Vagina (tissue), 2 donors: ENCODE data around the gene BICD1. TPM values are rescaled to one million over a fixed set of nuclear protein-coding genes. Genes with fewer than 3 reads are reported as not detected.

Experiments used
- DNase-seq, 2 donors: peaks; one replicate each; pipeline ENCODE4 v3.0.0-alpha.2; 2017; ENCODE audit errors: extremely low spot score in 2 of 2
- H3K27ac ChIP-seq: fragments of 200-600 bp; sonication (generic); one replicate; pipeline ENCODE4 v1.5.1; 2019
- H3K27me3 ChIP-seq: fragments of 200-600 bp; sonication (generic); one replicate; pipeline ENCODE4 v1.5.1; 2019
- H3K36me3 ChIP-seq, 2 donors: fragments of 200-600 bp; sonication (generic); one replicate each; pipeline ENCODE4 v1.5.1; 2017 to 2019
- H3K4me1 ChIP-seq: fragments of 200-600 bp; sonication (generic); one replicate; pipeline ENCODE4 v1.5.1; 2019
- H3K4me3 ChIP-seq, 2 donors: fragments of 200-600 bp; sonication (generic); 1 replicate in 1 of 2; 2 replicates in 1 of 2; pipeline ENCODE4 v1.5.1; 2016 to 2019
- H3K9me3 ChIP-seq: fragments of 200-600 bp; sonication (generic); one replicate; pipeline ENCODE4 v1.5.1; 2019
- CTCF ChIP-seq, 3 experiments: fragments of 450-650 bp in 2 of 3; fragments of 200-600 bp in 1 of 3; sonication (generic) in 1 of 3; IDR thresholded peaks; one replicate each; pipeline ENCODE4 v1.5.1; 2017 to 2019; ENCODE audit warnings: antibody characterized with exemption in 3 of 3, mild to moderate bottlenecking in 2 of 3, moderate library complexity in 2 of 3
- POLR2A ChIP-seq, 2 donors: fragments of 450-650 bp; IDR thresholded peaks; one replicate each; pipeline ENCODE4 v1.6.1; 2017; ENCODE audit warnings: antibody characterized with exemption in 2 of 2, mild to moderate bottlenecking in 2 of 2, moderate library complexity in 2 of 2
- POLR2AphosphoS5 ChIP-seq, 2 donors: sonication (generic); formaldehyde crosslinking; IDR thresholded peaks; one replicate each; pipeline ENCODE4 v1.9.0; 2017; ENCODE audit warnings: antibody characterized with exemption in 2 of 2, mild to moderate bottlenecking in 2 of 2, low read depth in 1 of 2; ENCODE audit not compliant: insufficient read depth in 1 of 2
- intact Hi-C: fragments of 100-400 bp; cut with DNase I; formaldehyde crosslinking; loops from one replicate; pipeline ENCODE4 v1.15.1; 2023
- total RNA-seq: library from RNA; depleted of rRNA; stranded (reverse); fragments of >200 nt; gene quantifications from one replicate; pipeline ENCODE4 v1.2.3, GENCODE V29; 2016

BICD1 gene
- total RNA-seq, 1 donor from 2014 or later = 19.6 TPM

- intact Hi-C loops = no loop called here
- no peaks in the 10 kb centered on the region for H3K9me3 ChIP-seq
- no peak for DNase-seq
- H3K27ac ChIP-seq = no peak overlapping the region
- H3K4me3 ChIP-seq = no peak overlapping the region
- H3K27me3 ChIP-seq = no peaks in the 10 kb centered on the region
- TF ChIP-seq POLR2AphosphoS5 (IDR thresholded peaks at IDR 0.05; ENCODE audit: insufficient read depth in 1 of 2, low read depth in 1 of 2) (no peak), POLR2A (IDR thresholded peaks at IDR 0.05) (no peak), CTCF (IDR thresholded peaks at IDR 0.05) (no peak)
- no peaks in the 10 kb centered on the region for H3K4me1 ChIP-seq
- no peaks in the 10 kb centered on the region for H3K36me3 ChIP-seq
Observed at GRCh38 chr12:32377344-32378055, 270.9 kb downstream of the BICD1 start.

GRCh38 chr12:32379213-32379612, 272.6 kb downstream of the BICD1 start:
- H3K27me3 ChIP-seq = no peaks in the 10 kb centered on the region
- DNase-seq = no peak
- no peak for TF ChIP-seq POLR2A (IDR thresholded peaks at IDR 0.05)
- TF ChIP-seq POLR2AphosphoS5 (IDR thresholded peaks at IDR 0.05; ENCODE audit: insufficient read depth in 1 of 2, low read depth in 1 of 2) = no peak
- no peak for TF ChIP-seq CTCF (IDR thresholded peaks at IDR 0.05)
- H3K4me3 ChIP-seq = no peak overlapping the region
- H3K36me3 ChIP-seq = no peaks in the 10 kb centered on the region
- H3K4me1 ChIP-seq = no peaks in the 10 kb centered on the region
- no peak overlapping the region for H3K27ac ChIP-seq
- intact Hi-C loops = no loop called here
- H3K9me3 ChIP-seq = no peaks in the 10 kb centered on the region

- H3K4me3 ChIP-seq = no peak overlapping the region
- TF ChIP-seq POLR2A (IDR thresholded peaks at IDR 0.05) (no peak), CTCF (IDR thresholded peaks at IDR 0.05) (no peak), POLR2AphosphoS5 (IDR thresholded peaks at IDR 0.05; ENCODE audit: insufficient read depth in 1 of 2, low read depth in 1 of 2) (no peak)
- no peaks in the 10 kb centered on the region for H3K9me3 ChIP-seq
- DNase-seq = no peak
- H3K27me3 ChIP-seq = no peaks in the 10 kb centered on the region
- no peaks in the 10 kb centered on the region for H3K4me1 ChIP-seq
- H3K36me3 ChIP-seq = no peaks in the 10 kb centered on the region
- no peak overlapping the region for H3K27ac ChIP-seq
- intact Hi-C loops = no loop called here
Observed at GRCh38 chr12:32379667-32380066, 273.0 kb downstream of the BICD1 start.

GRCh38 chr12:32382226-32382625, 275.6 kb downstream of the BICD1 start:
- Histone ChIP-seq H3K9me3 (no peaks in the 10 kb centered on the region), H3K27ac (no peak overlapping the region), H3K4me1 (no peaks in the 10 kb centered on the region), H3K36me3 (no peaks in the 10 kb centered on the region), H3K4me3 (no peak overlapping the region), H3K27me3 (no peaks in the 10 kb centered on the region)
- TF ChIP-seq POLR2A (IDR thresholded peaks at IDR 0.05) (no peak), CTCF (IDR thresholded peaks at IDR 0.05) (no peak), POLR2AphosphoS5 (IDR thresholded peaks at IDR 0.05; ENCODE audit: insufficient read depth in 1 of 2, low read depth in 1 of 2) (no peak)
- no peak for DNase-seq
- intact Hi-C loops = no loop called here

GRCh38 chr12:32390572-32391219, 284.0 kb downstream of the BICD1 start:
- Histone ChIP-seq H3K4me1 (peaks cover 5% of the 10 kb centered on the region), H3K27me3 (no peaks in the 10 kb centered on the region), H3K4me3 (peak overlapping the region; percentile 35 to 39), H3K9me3 (no peaks in the 10 kb centered on the region), H3K36me3 (no peaks in the 10 kb centered on the region), H3K27ac (no peak overlapping the region)
- intact Hi-C loops = no loop called here
- TF ChIP-seq CTCF (IDR thresholded peaks at IDR 0.05) = no peak
- TF ChIP-seq POLR2A (IDR thresholded peaks at IDR 0.05) = no peak
- no peak for DNase-seq
